GM11168 (cell line): Measurements from ENCODE around the gene CNPY1.

Source experiments
- in situ Hi-C: fragments of 300-500 bp; cut with MboI; formaldehyde crosslinking; loops from one replicate; pipeline ENCODE4 v1.12.0; 2022; ENCODE audit warnings: low sequenced_read_pairs; ENCODE audit not compliant: unreplicated experiment

Gene CNPY1

GRCh38 chr7:155560982-155561686 is 14.8 kb upstream of the CNPY1 start:
- in situ Hi-C loops, result no loop called here

GRCh38 chr7:155560196-155560885 is 14.0 kb upstream of the CNPY1 start:
- in situ Hi-C loops, result no loop called here

- in situ Hi-C loops, result no loop called here
Measured at GRCh38 chr7:155559519-155560108, 13.3 kb upstream of the CNPY1 start.

- in situ Hi-C loops, result no loop called here
Measured at GRCh38 chr7:155558961-155559360, 12.6 kb upstream of the CNPY1 start.

GRCh38 chr7:155558351-155558750 is 12.0 kb upstream of the CNPY1 start:
- in situ Hi-C loops, result no loop called here

- in situ Hi-C loops, result no loop called here
Measured at GRCh38 chr7:155557778-155558177, 11.4 kb upstream of the CNPY1 start.

- in situ Hi-C loops, result no loop called here
Measured at GRCh38 chr7:155556763-155557162, 10.4 kb upstream of the CNPY1 start.

- in situ Hi-C loops, result no loop called here
Measured at GRCh38 chr7:155555116-155555695, 8.8 kb upstream of the CNPY1 start.

GRCh38 chr7:155553871-155554270 is 7.5 kb upstream of the CNPY1 start:
- in situ Hi-C loops, result no loop called here

- in situ Hi-C loops, result no loop called here
Measured at GRCh38 chr7:155551785-155552611, 5.6 kb upstream of the CNPY1 start.

GRCh38 chr7:155550916-155551315 is 4.6 kb upstream of the CNPY1 start:
- in situ Hi-C loops, result no loop called here

- in situ Hi-C loops, result no loop called here
Measured at GRCh38 chr7:155549226-155549625, 2.9 kb upstream of the CNPY1 start.

- in situ Hi-C loops, result no loop called here
Measured at GRCh38 chr7:155547161-155547791, 917 bp upstream of the CNPY1 start.

GRCh38 chr7:155545348-155545747 is 1.0 kb downstream of the CNPY1 start:
- in situ Hi-C loops, result no loop called here

GRCh38 chr7:155544485-155544884 is 1.9 kb downstream of the CNPY1 start:
- in situ Hi-C loops, result no loop called here

GRCh38 chr7:155543926-155544325 is 2.4 kb downstream of the CNPY1 start:
- in situ Hi-C loops, result no loop called here

GRCh38 chr7:155543011-155543876 is 3.1 kb downstream of the CNPY1 start:
- in situ Hi-C loops, result no loop called here

- in situ Hi-C loops, result no loop called here
Measured at GRCh38 chr7:155541986-155542675, 4.2 kb downstream of the CNPY1 start.
